Cerebellar cortex (tissue), 1 donor: Measurements from ENCODE around the gene LGI2.

ENCODE experiments used
- DNase-seq: peaks from one replicate; pipeline ENCODE4 v3.0.0-alpha.2; 2015; ENCODE audit warnings: low spot score

The LGI2 gene

DNA sequence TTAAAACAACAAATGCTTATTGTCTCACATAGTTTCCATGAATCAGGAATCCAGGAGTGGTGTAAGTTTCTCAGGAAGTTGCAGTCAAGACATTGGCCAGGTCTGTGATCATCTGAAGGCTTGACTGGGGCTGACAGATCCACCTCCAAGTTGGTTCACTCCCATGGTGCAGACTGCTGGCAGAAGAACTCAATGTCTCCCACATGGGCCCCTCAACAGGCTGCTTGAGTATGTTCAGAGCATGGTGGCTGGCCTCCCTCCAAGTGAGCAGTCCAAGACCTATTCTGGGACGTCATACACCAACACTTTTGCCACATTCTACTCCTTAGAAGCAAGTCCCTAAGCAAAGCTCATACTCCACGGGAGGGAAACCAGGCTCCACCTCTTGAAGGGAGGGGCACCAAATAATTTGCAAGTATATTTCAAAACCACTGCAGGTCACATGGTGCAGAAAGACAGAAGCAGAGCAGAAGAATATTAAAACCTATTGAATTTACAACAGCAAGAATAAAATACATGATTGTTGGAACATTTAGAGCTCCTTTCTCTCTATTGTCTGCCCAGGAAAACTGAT lies 35.3 kb downstream of the LGI2 start:
- DNase-seq, result no peak

DNA sequence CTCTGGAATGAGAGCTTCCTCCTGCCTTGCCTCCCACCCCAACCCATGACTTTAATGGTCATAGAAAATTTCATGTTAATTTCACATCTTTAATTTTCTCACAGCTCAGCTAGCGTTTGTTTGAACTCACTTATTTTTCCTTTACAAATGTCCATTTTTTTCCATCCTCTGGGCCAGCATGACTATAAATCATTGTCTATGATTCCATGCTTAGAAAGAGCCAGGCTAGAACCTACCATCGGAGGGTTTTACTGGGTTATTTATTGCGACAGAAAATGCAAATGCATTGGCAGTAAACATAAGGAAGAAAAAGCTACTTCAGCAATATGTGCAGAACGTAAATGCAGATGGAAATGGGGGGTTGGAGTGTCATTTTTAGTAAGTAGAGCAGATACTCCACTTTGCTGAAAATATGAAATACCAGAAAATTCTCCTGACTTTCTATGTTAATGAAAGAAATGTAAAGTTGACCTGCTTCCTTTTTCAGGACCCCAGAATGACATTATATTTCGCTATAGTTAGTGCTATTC lies 37.1 kb downstream of the LGI2 start:
- DNase-seq, result no peak

GRCh38 chr4:24992968-24993367 lies 37.8 kb downstream of the LGI2 start:
- no peak for DNase-seq

DNA sequence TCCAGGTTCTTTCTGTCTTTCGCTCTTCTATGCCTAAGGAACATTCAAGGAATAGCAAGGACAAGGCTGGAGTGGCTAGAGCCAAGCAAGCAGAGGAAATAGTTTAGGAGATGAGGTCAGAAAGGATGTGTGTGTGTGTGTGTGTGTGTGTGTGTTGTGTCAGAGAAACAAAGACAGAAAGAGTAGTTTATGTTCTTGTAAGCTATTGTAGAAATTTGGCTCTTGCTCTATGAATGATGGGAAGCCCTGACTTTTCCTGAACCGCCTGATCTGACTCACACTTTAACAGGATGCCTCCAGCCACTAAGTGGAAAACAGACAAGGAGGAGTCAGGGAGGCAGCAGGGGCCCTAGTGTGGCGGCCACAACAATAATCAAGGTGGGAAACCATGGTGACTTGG lies 39.7 kb downstream of the LGI2 start:
- DNase-seq, result no peak

GRCh38 chr4:24989327-24989726 lies 41.4 kb downstream of the LGI2 start:
- no peak for DNase-seq

DNA sequence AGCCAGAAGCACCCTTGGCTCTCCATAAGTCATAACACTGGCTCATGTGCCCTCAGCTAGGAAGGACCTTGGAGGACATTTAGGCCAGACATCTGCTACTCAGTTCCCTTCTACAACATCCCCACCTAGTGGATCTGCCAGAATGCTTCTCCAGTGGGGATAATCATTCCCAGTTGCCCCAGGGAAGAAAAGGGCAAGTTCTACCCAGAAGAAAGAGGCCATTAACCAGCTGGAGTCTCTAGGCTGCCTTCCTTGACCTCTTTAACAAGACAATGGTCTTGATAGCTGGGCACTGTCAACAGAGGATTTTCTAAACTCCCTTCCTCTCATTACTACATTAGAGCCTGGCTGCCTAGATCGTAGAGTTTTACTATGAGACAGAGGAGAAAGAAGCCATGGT lies 42.0 kb downstream of the LGI2 start:
- no peak for DNase-seq

- DNase-seq, result no peak
Measured at GRCh38 chr4:24984602-24985532, 45.9 kb downstream of the LGI2 start.

- no peak for DNase-seq
Measured at GRCh38 chr4:24980740-24981139, 50.0 kb downstream of the LGI2 start.

- DNase-seq, result peak; percentile 78
Measured at GRCh38 chr4:24980064-24980690, 50.6 kb downstream of the LGI2 start.

DNA sequence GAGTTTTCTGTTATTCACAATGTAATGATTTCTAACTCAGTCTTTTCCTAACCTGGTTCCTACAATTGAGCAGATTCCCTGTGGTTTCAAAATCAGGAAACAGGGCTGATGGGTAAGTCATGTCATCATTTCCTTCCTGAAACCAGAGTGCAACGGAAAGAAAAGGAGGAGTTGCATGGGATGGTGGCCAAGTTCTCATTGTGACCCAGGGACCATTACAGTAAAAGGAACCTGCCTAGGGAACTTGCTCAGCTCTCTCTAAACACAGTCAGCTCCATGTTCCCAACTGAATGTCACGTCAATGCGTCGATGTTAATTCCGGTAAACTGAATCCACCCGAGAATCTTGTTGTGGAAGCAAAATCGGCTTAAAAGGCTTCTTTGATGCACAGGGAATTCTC lies 51.2 kb downstream of the LGI2 start:
- no peak for DNase-seq

DNA sequence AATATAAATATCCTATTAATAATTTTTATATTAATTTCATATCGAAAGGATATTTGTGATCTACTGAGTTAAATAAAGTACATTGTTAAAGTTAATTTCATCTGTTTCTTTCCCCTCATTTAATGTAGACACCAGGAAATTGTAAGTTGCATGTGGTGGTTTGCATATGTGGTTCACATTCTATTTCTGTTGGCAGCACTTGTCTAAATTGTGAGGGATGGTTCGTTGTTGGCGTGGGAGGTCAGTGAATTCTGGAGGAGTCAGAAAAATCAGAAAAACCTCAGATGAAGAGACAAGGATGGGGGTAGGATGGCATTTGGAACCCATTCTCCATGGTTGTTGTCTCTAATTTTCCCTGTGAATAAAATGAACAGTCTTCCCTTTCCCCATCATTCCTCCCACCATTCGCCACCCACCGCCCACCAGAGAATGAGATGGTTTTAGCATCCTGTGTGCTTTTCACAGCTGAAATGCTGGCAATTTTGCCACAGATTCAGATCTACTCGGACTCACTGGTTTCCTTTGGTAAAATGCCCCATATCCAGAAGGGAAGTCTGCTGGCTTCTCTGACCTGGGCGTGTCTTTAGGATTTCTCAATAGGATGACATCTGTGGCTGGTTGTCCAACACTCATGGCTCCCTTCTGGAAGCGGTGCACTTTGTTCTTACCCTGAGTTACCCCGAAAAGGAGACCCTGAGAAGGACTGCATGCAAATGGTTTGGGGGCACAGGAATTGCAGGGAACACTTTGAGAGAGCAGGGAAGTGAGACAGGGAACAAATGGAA lies 52.3 kb downstream of the LGI2 start:
- no peak for DNase-seq

GRCh38 chr4:24975510-24975909 lies 55.2 kb downstream of the LGI2 start:
- DNase-seq, result no peak

DNA sequence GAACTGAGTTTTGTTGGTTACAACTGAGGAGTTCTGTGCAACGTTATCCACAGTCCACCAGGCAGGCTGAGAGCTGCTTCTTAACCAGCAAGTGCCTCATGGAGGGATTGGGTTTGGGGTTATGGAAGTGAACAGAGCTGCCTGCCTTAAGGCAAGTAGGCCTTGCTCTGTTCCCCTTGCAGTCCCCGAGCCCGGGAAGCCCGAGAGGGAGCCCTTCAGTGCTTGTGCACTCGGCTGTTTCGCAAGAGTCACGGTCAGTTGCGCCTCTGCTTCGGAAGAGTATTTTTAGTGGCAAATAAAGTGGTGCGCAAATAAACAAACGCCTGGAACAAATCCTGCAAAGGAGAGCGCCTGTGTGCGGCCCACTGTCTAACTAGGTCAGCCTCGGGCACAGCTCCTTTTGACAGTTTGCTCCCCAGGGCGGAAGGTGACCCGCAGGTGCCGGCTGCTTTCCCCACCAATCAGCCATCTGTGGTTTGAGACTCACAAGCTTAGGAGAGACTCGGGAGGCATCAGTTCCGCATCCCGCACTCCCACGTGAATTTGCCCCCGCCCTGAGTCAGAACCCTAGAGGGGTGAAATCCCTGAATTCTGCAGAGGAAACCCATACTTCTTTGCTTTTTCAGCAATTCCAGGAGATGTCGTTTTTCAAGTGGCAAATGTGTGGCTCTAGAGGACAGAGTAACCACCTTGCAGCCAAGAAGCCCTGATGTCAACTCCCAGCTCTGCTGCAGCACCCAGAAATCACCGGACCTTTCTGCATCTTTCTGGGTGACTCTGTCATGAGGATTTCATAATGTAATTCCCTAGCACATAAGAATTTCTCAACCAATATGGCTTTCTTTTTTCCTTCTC lies 56.8 kb downstream of the LGI2 start:
- peak; percentile 76 for DNase-seq

DNA sequence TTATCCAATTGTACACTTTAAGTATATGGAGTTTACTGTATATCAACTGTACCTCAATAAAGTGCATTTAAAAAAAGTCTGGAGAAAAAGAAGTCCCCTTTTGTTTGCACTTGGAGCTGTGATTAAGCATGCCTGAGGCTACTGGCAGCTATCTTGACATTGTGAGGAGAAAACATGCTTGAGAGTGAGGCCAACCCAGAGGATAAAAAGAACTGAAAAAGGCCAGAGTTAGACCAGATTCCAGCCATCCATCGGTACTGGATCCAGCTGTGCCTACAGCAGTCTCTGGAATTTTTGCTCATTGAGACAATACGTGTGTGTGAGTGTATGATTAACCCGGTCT lies 57.4 kb downstream of the LGI2 start:
- no peak for DNase-seq

DNA sequence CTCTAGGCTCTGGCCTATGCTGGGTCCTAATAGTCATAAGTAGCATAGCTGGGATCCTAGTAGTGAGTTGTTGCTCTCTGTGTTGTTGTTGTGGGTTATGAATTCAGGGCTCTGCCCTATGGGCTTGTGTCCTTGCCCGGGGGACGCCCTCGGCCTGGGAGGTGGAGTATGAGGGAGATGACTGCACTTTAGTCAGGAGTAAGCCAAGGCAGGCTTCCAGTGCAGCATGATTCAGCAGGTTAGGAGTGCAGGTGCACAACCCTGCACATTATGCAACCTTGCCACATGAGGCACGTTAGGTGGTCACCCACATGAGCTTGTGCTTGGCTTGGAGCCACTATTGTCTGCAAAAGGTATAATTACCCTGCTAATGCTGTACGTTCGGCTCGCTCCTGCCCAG lies 59.6 kb downstream of the LGI2 start:
- no peak for DNase-seq

DNA sequence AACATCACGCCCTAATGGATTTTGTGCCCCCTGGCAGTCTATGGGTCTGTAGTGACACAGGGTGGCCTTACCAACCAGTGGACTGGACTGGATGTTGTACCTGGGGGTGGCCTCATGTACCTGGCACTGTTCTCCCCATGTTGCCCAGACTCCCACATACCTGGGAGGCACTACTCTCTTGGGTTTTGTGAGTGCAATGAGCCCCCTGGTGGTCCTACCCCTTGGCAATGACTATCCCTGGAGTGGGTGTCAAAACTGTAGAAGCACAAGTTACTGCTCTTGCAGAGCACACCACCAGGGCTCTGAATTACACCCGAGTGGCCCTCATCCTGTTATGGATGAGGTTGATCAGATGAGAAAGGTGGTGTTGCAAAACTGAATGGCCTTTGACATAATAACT lies 60.1 kb downstream of the LGI2 start:
- no peak for DNase-seq

GRCh38 chr4:24970191-24970590 lies 60.6 kb downstream of the LGI2 start:
- DNase-seq, result no peak

- no peak for DNase-seq
Measured at GRCh38 chr4:24969486-24969885, 61.3 kb downstream of the LGI2 start.

GRCh38 chr4:24968992-24969391 lies 61.8 kb downstream of the LGI2 start:
- no peak for DNase-seq

GRCh38 chr4:24968278-24968677 lies 62.5 kb downstream of the LGI2 start:
- no peak for DNase-seq

GRCh38 chr4:24967346-24967745 lies 63.4 kb downstream of the LGI2 start:
- no peak for DNase-seq
